ENCODE results near the gene KATNB1. TPM values are rescaled to one million over a fixed set of nuclear protein-coding genes. Genes with fewer than 3 reads are reported as not detected.
A peak's percentile ranks its signal among the peaks of the same experiment; 100 is the strongest.

Gene KATNB1
- total RNA-seq, 1 experiment from 2014 or later: 32.2 TPM

GRCh38 chr16:57694725-57695679, 40.6 kb upstream of the KATNB1 start, which contains the start of gene DRC7:
TSS of gene DRC7 (plus strand) at chr16:57694806. CDS start at chr16:57697950, 3,144 bp downstream.
- ChIA-PET RAD21 (ENCODE audit: low non-redundant PET in 1 of 2, low total read pairs in 2 of 2, uncharacterized antibody in 2 of 2, unreplicated experiment in 2 of 2) (interaction anchor here in 1 of 2 experiments (0.6 kb wide), 1 partner anchor 17 kb away, joined by 3 read pairs; no protein-coding TSS in a partner anchor), CTCF (no interaction called here), POLR2A (no interaction called here)
- DNase-seq (ENCODE audit: low read depth, low spot score) (peak; percentile 54), ATAC-seq (peak; percentile 99)
- H3K4me3 ChIP-seq (replicated peaks in 1 of 2; ENCODE audit: low read depth in 1 of 2, low read length in 2 of 2): peak within 1 kb of the TSS; percentile 19 to 34
- H3K36me3 ChIP-seq (ENCODE audit: control insufficient read depth in 1 of 2, insufficient read depth in 2 of 2, low read length in 2 of 2): no peaks in the 10 kb centered on the region
- no peaks in the 10 kb centered on the region for H3K9me3 ChIP-seq (ENCODE audit: control insufficient read depth in 1 of 2, insufficient read depth in 1 of 2, low read depth in 1 of 2, low read length in 2 of 2)
- H2AFZ ChIP-seq (ENCODE audit: low read depth, low read length, poor library complexity, severe bottlenecking): peak within 1 kb of the TSS; percentile 49
- no peaks in the 10 kb centered on the region for H4K20me1 ChIP-seq (ENCODE audit: insufficient read depth)
- peak within 1 kb of the TSS; percentile 66 for H3K4me2 ChIP-seq (ENCODE audit: low read length)
- no peaks in the 10 kb centered on the region for H3K9me2 ChIP-seq (ENCODE audit: insufficient read depth)
- H3K79me2 ChIP-seq (ENCODE audit: insufficient read depth, low read length): no peaks in the 10 kb centered on the region
- intact Hi-C loops (cut with micrococcal nuclease): no loop called here
- no peaks in the 10 kb centered on the region for H3K27me3 ChIP-seq (ENCODE audit: insufficient read depth, low read length)
- H3K27ac ChIP-seq (ENCODE audit: low read depth, low read length): no peak within 1 kb of the TSS
- BruUV-seq (replicated peaks): no TSS peak
- TF ChIP-seq ZBTB33 (IDR thresholded peaks at IDR 0.05; ENCODE audit: extremely low read depth, insufficient replicate concordance, low read length) (no peak), YY1 (IDR thresholded peaks at IDR 0.05; ENCODE audit: extremely low read depth, insufficient replicate concordance, low read depth, low read length) (peak; percentile 47)
- H3K9ac ChIP-seq (ENCODE audit: low read length): no peak within 1 kb of the TSS
- H3K4me1 ChIP-seq (ENCODE audit: control insufficient read depth in 1 of 2, insufficient read depth in 2 of 2, low read length in 2 of 2): peaks cover 0 to 4% of the 10 kb centered on the region in 2 experiments; a peak in 1 of 4 replicates

- no peak for ATAC-seq
- Histone ChIP-seq H4K20me1 (ENCODE audit: insufficient read depth) (no peaks in the 10 kb centered on the region), H3K4me3 (replicated peaks in 1 of 2; ENCODE audit: low read depth in 1 of 2, low read length in 2 of 2) (no peak overlapping the region), H3K36me3 (ENCODE audit: control insufficient read depth in 1 of 2, insufficient read depth in 2 of 2, low read length in 2 of 2) (no peaks in the 10 kb centered on the region), H3K9me2 (ENCODE audit: insufficient read depth) (no peaks in the 10 kb centered on the region), H3K9me3 (ENCODE audit: control insufficient read depth in 1 of 2, insufficient read depth in 1 of 2, low read depth in 1 of 2, low read length in 2 of 2) (no peaks in the 10 kb centered on the region), H3K9ac (ENCODE audit: low read length) (no peak overlapping the region), H3K4me1 (ENCODE audit: control insufficient read depth in 1 of 2, insufficient read depth in 2 of 2, low read length in 2 of 2) (peaks cover 0 to 4% of the 10 kb centered on the region in 2 experiments; a peak in 1 of 4 replicates), H3K79me2 (ENCODE audit: insufficient read depth, low read length) (no peaks in the 10 kb centered on the region), H3K27ac (ENCODE audit: low read depth, low read length) (no peak overlapping the region), H3K27me3 (ENCODE audit: insufficient read depth, low read length) (no peaks in the 10 kb centered on the region), H3K4me2 (ENCODE audit: low read length) (no peak overlapping the region), H2AFZ (ENCODE audit: low read depth, low read length, poor library complexity, severe bottlenecking) (no peak overlapping the region)
- TF ChIP-seq CBX3 (IDR thresholded peaks at IDR 0.05; ENCODE audit: low read depth) (no peak), SIN3A (IDR thresholded peaks at IDR 0.05; ENCODE audit: low read depth) (no peak), EGR1 (IDR thresholded peaks at IDR 0.05; ENCODE audit: low read depth) (no peak), JUND (IDR thresholded peaks at IDR 0.05) (no peak), ATF3 (IDR thresholded peaks at IDR 0.05) (no peak), EZH2phosphoT487 (IDR thresholded peaks at IDR 0.05; ENCODE audit: borderline replicate concordance) (no peak), CTCF (IDR thresholded peaks at IDR 0.05 in 2 of 3, conservative IDR thresholded peaks at IDR 0.05 in 1 of 3; ENCODE audit: borderline replicate concordance in 1 of 3, insufficient read depth in 1 of 3, low read depth in 2 of 3, low read length in 2 of 3) (no peak)
- intact Hi-C loops (cut with micrococcal nuclease): no loop called here
- no peak for DNase-seq (ENCODE audit: low read depth, low spot score)
- ChIA-PET CTCF (no interaction called here), POLR2A (no interaction called here), RAD21 (ENCODE audit: low non-redundant PET in 1 of 2, low total read pairs in 2 of 2, uncharacterized antibody in 2 of 2, unreplicated experiment in 2 of 2) (no interaction called here)
- no TSS peak for BruUV-seq (replicated peaks)
These were observed 39.9 kb upstream of the KATNB1 start for GRCh38 chr16:57695680-57696069.
